HepG2 (cell line): ENCODE data around the gene SAMM50. TPM values are rescaled to one million over a fixed set of nuclear protein-coding genes. Genes with fewer than 3 reads are reported as not detected.

Experiments
- ATAC-seq: fragments of 200-7000 bp; cut with Tn5 transposase; 3 replicates; pipeline ENCODE4 v1.9.1; 2020; ENCODE audit warnings: mild to moderate bottlenecking, moderate library complexity
- BruUV-seq: library from RNA; stranded (reverse); fragments of 400-500 nt; replicated peaks from 2 replicates; lab custom pipeline; 2021; lab: Mats Ljungman, UMichigan
- CTCF ChIA-PET: fragments of 300-600 bp; formaldehyde crosslinking; extraction: SDS; loops from one replicate; lab custom pipeline; 2021; ENCODE audit warnings: low total read pairs, inconsistent platforms, low intra/inter-chr PET ratio; lab: Yijun Ruan, JAX
- POLR2A ChIA-PET: fragments of 350-600 bp; sonication (Branson Sonifier 250); formaldehyde crosslinking; loops from one replicate; lab custom pipeline; 2020; ENCODE audit warnings: antibody characterized with exemption, inconsistent platforms; lab: Yijun Ruan, JAX
- DNase-seq: peaks from one replicate; pipeline ENCODE4 v3.0.0-alpha.2; 2015; ENCODE audit warnings: low spot score
- FAIRE-seq: peaks from 3 replicates; lab custom pipeline; 2011; peaks lifted over from hg19 to GRCh38; lab: Jason Lieb, UNC
- H2AFZ ChIP-seq: one replicate; pipeline ENCODE4 v1.6.1; 2011; ENCODE audit warnings: low read length, inconsistent platforms
- H3K27ac ChIP-seq: fragments of 300-600 bp; 3 replicates; pipeline ENCODE4 v1.8.0; 2011; ENCODE audit warnings: mixed run types, mild to moderate bottlenecking, mixed read lengths, low read length, inconsistent platforms; ENCODE audit not compliant: insufficient read depth; ENCODE audit errors: extremely low read length
- H3K27me3 ChIP-seq, 2 experiments: fragments of 200-600 bp in 1 of 2; 2 replicates in 1 of 2; 3 replicates in 1 of 2; pipeline versions ENCODE4 v1.6.0 to v1.8.0; 2011; ENCODE audit warnings: low read length in 2 of 2, mild to moderate bottlenecking in 2 of 2, moderate library complexity in 2 of 2, inconsistent platforms in 1 of 2; ENCODE audit not compliant: insufficient read depth in 2 of 2, control insufficient read depth in 1 of 2
- H3K36me3 ChIP-seq, 2 experiments: fragments of 200-600 bp in 1 of 2; replicated peaks in 1 of 2; 2 replicates in 1 of 2; 3 replicates in 1 of 2; pipeline versions ENCODE4 v1.5.1 to v1.8.0; 2011; ENCODE audit warnings: low read length in 2 of 2, inconsistent platforms in 1 of 2; ENCODE audit not compliant: insufficient read depth in 2 of 2, control insufficient read depth in 1 of 2
- H3K4me1 ChIP-seq: 2 replicates; pipeline ENCODE4 v1.5.1; 2012; ENCODE audit warnings: low read length, inconsistent platforms; ENCODE audit not compliant: insufficient read depth
- H3K4me2 ChIP-seq: 2 replicates; pipeline ENCODE4 v1.6.0; 2011; ENCODE audit warnings: low read depth, low read length, inconsistent platforms
- H3K4me3 ChIP-seq, 3 experiments: fragments of 200-600 bp in 1 of 3; sonication (generic), shearing (Covaris generic) in 1 of 3; replicated peaks in 1 of 3; 2 replicates each; pipeline ENCODE4 v1.5.1; 2011 to 2016; ENCODE audit warnings: low read length in 3 of 3, inconsistent platforms in 2 of 3, low read depth in 2 of 3, mild to moderate bottlenecking in 2 of 3, control low read depth in 1 of 3, mixed read lengths in 1 of 3; ENCODE audit not compliant: insufficient read depth in 1 of 3
- H3K79me2 ChIP-seq: one replicate; pipeline ENCODE4 v1.6.1; 2011; ENCODE audit warnings: low read length, inconsistent platforms; ENCODE audit not compliant: insufficient read depth
- H3K9ac ChIP-seq: 2 replicates; pipeline ENCODE4 v1.6.0; 2011; ENCODE audit warnings: mild to moderate bottlenecking, low read depth, low read length, inconsistent platforms; ENCODE audit not compliant: insufficient read depth
- H3K9me3 ChIP-seq: 2 replicates; pipeline ENCODE4 v1.5.1; 2012; ENCODE audit warnings: mild to moderate bottlenecking, low read length
- H4K20me1 ChIP-seq: 2 replicates; pipeline ENCODE4 v1.6.0; 2011; ENCODE audit warnings: inconsistent platforms, mild to moderate bottlenecking, low read length, moderate library complexity; ENCODE audit not compliant: insufficient read depth
- ZBTB21 ChIP-seq: sonication (generic); formaldehyde crosslinking; IDR thresholded peaks from 2 replicates; pipeline ENCODE4 v1.4.0; 2020; ENCODE audit warnings: missing genetic modification reagents
- ZC3H13 ChIP-seq: sonication (generic); formaldehyde crosslinking; IDR thresholded peaks from 2 replicates; pipeline ENCODE4 v1.8.1; 2023; ENCODE audit warnings: mild to moderate bottlenecking, missing genetic modification reagents, moderate library complexity
- ZNF205 ChIP-seq: IDR thresholded peaks from 2 replicates; pipeline ENCODE4 v1.6.1; 2018; ENCODE audit warnings: missing biosample characterization, missing genetic modification reagents
- ZNF629 ChIP-seq: sonication (generic); formaldehyde crosslinking; conservative IDR thresholded peaks from 2 replicates; pipeline ENCODE4 v1.5.0; 2020; ENCODE audit warnings: missing genetic modification reagents
- WGBS: methylation state at CpG from one replicate; pipeline ENCODE4 v1.1.6; 2017; ENCODE audit warnings: low lambda C conversion rate; 5-methylcytosine and 5-hydroxymethylcytosine counted together
- in situ Hi-C: cut with HindIII; loops from 2 replicates; pipeline ENCODE4 v1.10.0; 2017; ENCODE audit warnings: low pct_unique_long_range_greater_than_20kb; ENCODE audit not compliant: extremely low pct_ligation_motif_present
- intact Hi-C: fragments of 100-400 bp; cut with micrococcal nuclease; formaldehyde crosslinking; loops from one replicate; pipeline ENCODE4 v1.10.0; 2022; ENCODE audit not compliant: unreplicated experiment
- polyA plus RNA-seq, 8 experiments: library from polyadenylated mRNA; depleted of rRNA in 3 of 8; stranded (reverse) in 7 of 8; unstranded in 1 of 8; fragments of >200 nt; fragmentation: Illumina TruSeq in 4 of 8; extraction: Trizol in 4 of 8; gene quantifications; 2 replicates each; pipeline versions ENCODE4 v1.2.1 to v1.2.3, GENCODE V29; 2011 to 2016; ENCODE audit warnings: low read depth in 4 of 8, missing spikeins in 1 of 8, mixed read lengths in 1 of 8; ENCODE audit not compliant: insufficient read depth in 1 of 8
- total RNA-seq, 5 experiments: library from RNA; depleted of rRNA; stranded (reverse); fragments of >200 nt; fragmentation: Illumina TruSeq; extraction: Trizol; gene quantifications; 2 replicates each; pipeline ENCODE4 v1.2.3, GENCODE V29; 2016; ENCODE audit warnings: low read depth in 1 of 5
- TF ChIP-seq, protein P1 (sequence below): sonication (generic); formaldehyde crosslinking; IDR thresholded peaks from one replicate; pipeline ENCODE4 v1.5.1; 2020; ENCODE audit warnings: mild to moderate bottlenecking, missing genetic modification reagents; ENCODE audit errors: not compliant biosample characterization

SAMM50 gene
- total and polyA plus RNA-seq, 2 of the 13 experiments (the other 11 are each of a cell fraction or from before 2014, with no cell fraction given) = 34.7 to 63.4 TPM

DNA sequence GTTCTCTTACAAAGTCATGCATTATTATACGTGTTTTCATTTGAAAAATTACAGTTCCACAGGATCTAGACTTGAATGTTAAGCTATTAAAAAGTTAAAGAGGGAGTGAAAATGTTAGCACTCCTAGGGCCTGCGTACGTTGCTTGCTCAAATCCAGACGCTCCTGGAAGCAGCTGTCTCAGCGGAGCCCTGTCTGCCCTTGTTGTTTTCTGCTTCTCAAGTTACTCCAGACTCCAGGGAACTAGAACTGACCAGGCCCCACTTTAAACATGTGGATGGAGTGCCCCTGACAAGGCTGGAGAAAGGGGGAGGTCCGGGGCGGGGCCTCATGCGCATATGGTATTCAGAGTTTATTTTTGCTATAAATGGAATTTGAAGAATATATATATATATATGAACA is 78.5 kb downstream of the SAMM50 start:
- no peak overlapping the region for H3K9ac ChIP-seq
- BruUV-seq = no TSS peak
- no peak overlapping the region for H3K27ac ChIP-seq
- WGBS = 65% methylated on average over 8 of the region's 8 CpGs
- no peaks in the 10 kb centered on the region for H3K79me2 ChIP-seq
- H3K27me3 ChIP-seq = no peaks in the 10 kb centered on the region
- no peak for DNase-seq
- intact Hi-C loops = no loop called here
- H2AFZ ChIP-seq = no peak overlapping the region
- ATAC-seq = no peak
- no peak for TF ChIP-seq ZNF205
- in situ Hi-C loops = no loop called here
- ChIA-PET POLR2A (no interaction called here), CTCF (no interaction called here)
- no peak for FAIRE-seq
- no peaks in the 10 kb centered on the region for H3K9me3 ChIP-seq
- no peak overlapping the region for H3K4me2 ChIP-seq
- no peaks in the 10 kb centered on the region for H4K20me1 ChIP-seq
- no peak overlapping the region for H3K4me3 ChIP-seq
- H3K36me3 ChIP-seq = no peaks in the 10 kb centered on the region
- H3K4me1 ChIP-seq = 0 out of 2 replicates have a peak, but pooled peaks cover 8% of the 10 kb centered on the region

DNA sequence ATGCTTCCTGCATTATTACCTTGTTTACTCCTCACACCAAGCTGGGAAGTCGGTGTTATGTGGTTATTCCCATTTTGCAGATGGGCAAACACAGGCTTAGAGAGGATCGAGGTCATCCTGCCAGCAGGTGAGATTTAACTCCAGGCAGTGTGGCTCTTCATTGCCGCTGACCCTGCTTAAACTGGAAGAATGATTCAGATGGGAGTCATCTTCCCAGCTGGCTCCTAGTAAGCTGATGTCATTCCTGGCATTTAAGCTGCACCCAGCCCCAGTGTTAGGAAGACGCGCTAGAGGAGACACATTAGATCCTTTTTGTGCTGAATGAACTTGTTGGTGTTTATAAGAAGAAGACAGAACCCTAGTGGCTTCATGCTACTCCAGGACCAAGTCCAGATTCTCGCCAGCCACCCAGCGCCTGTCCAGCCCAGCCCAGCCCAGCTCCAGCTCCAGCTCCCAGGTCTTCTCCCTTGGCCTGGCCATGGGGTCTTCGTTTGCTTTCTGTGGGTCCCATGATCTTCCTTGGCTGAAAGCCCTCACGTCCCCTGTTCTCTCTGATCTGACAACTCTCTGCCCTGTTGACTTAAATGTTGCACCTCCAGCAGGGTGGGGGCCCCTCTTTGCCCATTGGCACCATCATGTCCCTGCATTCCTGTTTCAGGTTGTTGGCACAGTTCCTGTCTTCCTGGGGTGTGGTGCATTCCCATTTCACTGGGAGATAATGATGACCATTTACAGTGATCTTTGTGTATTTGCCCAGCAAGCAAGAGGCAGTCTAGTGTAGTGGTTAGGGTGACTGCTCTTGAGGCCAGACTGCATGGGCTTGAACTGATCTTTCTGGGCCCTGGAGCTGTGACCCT is 82.5 kb downstream of the SAMM50 start:
- Histone ChIP-seq H3K36me3 (no peaks in the 10 kb centered on the region), H3K4me1 (no peaks in the 10 kb centered on the region), H3K27me3 (no peaks in the 10 kb centered on the region), H3K9me3 (no peaks in the 10 kb centered on the region), H3K4me2 (no peak overlapping the region), H4K20me1 (no peaks in the 10 kb centered on the region), H3K9ac (no peak overlapping the region), H3K4me3 (no peak overlapping the region), H2AFZ (no peak overlapping the region), H3K27ac (no peak overlapping the region), H3K79me2 (no peaks in the 10 kb centered on the region)
- no peak for FAIRE-seq
- intact Hi-C loops (no loop called here), in situ Hi-C loops (no loop called here)
- no peak for DNase-seq
- ATAC-seq = no peak
- WGBS = 28% methylated on average over 8 of the region's 9 CpGs
- ChIA-PET POLR2A (no interaction called here), CTCF (no interaction called here)
- no TSS peak for BruUV-seq
- TF ChIP-seq ZC3H13 (CRISPR knock-in tag) (no peak), ZBTB21 (no peak), ZNF629 (CRISPR knock-in tag) (peak; percentile 53)
- TF ChIP-seq, protein P1, sequence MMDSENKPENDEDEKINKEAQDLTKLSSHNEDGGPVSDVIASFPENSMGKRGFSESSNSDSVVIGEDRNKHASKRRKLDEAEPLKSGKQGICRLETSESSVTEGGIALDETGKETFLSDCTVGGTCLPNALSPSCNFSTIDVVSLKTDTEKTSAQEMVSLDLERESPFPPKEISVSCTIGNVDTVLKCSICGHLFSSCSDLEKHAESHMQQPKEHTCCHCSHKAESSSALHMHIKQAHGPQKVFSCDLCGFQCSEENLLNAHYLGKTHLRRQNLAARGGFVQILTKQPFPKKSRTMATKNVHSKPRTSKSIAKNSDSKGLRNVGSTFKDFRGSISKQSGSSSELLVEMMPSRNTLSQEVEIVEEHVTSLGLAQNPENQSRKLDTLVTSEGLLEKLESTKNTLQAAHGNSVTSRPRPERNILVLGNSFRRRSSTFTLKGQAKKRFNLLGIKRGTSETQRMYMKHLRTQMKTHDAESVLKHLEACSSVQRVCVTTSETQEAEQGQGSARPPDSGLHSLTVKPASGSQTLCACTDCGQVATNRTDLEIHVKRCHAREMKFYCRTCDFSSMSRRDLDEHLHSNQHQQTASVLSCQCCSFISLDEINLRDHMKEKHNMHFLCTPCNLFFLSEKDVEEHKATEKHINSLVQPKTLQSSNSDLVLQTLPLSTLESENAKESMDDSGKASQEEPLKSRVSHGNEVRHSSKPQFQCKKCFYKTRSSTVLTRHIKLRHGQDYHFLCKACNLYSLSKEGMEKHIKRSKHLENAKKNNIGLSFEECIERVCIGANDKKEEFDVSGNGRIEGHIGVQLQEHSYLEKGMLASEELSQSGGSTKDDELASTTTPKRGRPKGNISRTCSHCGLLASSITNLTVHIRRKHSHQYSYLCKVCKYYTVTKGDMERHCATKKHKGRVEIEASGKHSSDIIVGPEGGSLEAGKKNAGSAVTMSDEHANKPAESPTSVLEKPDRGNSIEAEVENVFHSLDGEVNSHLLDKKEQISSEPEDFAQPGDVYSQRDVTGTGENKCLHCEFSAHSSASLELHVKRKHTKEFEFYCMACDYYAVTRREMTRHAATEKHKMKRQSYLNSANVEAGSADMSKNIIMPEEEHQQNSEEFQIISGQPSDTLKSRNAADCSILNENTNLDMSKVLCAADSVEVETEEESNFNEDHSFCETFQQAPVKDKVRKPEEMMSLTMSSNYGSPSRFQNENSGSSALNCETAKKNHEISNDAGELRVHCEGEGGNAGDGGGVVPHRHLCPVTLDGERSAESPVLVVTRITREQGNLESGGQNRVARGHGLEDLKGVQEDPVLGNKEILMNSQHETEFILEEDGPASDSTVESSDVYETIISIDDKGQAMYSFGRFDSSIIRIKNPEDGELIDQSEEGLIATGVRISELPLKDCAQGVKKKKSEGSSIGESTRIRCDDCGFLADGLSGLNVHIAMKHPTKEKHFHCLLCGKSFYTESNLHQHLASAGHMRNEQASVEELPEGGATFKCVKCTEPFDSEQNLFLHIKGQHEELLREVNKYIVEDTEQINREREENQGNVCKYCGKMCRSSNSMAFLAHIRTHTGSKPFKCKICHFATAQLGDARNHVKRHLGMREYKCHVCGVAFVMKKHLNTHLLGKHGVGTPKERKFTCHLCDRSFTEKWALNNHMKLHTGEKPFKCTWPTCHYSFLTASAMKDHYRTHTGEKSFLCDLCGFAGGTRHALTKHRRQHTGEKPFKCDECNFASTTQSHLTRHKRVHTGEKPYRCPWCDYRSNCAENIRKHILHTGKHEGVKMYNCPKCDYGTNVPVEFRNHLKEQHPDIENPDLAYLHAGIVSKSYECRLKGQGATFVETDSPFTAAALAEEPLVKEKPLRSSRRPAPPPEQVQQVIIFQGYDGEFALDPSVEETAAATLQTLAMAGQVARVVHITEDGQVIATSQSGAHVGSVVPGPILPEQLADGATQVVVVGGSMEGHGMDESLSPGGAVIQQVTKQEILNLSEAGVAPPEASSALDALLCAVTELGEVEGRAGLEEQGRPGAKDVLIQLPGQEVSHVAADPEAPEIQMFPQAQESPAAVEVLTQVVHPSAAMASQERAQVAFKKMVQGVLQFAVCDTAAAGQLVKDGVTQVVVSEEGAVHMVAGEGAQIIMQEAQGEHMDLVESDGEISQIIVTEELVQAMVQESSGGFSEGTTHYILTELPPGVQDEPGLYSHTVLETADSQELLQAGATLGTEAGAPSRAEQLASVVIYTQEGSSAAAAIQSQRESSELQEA = no peak
